HG03159 (cell line): ENCODE data around the gene CRYBG3.
"Not testable (repeated sequence)": the region's sequence is repeated elsewhere in the genome, so short reads cannot be mapped to it uniquely, and the experiment has no call there.

Source experiments
- ATAC-seq: cut with Tn5 transposase; IDR thresholded peaks from one replicate; pipeline ENCODE4 v1.9.1; 2021; ENCODE audit warnings: mild to moderate bottlenecking, moderate library complexity; ENCODE audit not compliant: unreplicated experiment

The CRYBG3 gene

GRCh38 chr3:97895216-97895615 is 73.4 kb downstream of the CRYBG3 start:
- ATAC-seq = peak; percentile 94

- ATAC-seq = no peak
Observed at GRCh38 chr3:97896129-97896528, 74.3 kb downstream of the CRYBG3 start.

- ATAC-seq = no peak
Observed at GRCh38 chr3:97896547-97896946, 74.7 kb downstream of the CRYBG3 start.

- ATAC-seq = no peak
Observed at GRCh38 chr3:97899331-97899730, 77.5 kb downstream of the CRYBG3 start.

GRCh38 chr3:97901313-97902248 is 79.8 kb downstream of the CRYBG3 start:
- no peak for ATAC-seq

GRCh38 chr3:97909830-97910229 is 88.0 kb downstream of the CRYBG3 start:
- ATAC-seq = not testable (repeated sequence)

GRCh38 chr3:97910236-97910831 is 88.5 kb downstream of the CRYBG3 start:
- not testable (repeated sequence) for ATAC-seq

GRCh38 chr3:97910931-97911351 is 89.1 kb downstream of the CRYBG3 start:
- ATAC-seq = no peak

GRCh38 chr3:97911459-97911858 is 89.6 kb downstream of the CRYBG3 start:
- ATAC-seq = no peak

- ATAC-seq = peak; percentile 75
Observed at GRCh38 chr3:97914388-97914787, 92.6 kb downstream of the CRYBG3 start.

GRCh38 chr3:97916576-97916975 is 94.8 kb downstream of the CRYBG3 start:
- ATAC-seq = no peak

GRCh38 chr3:97917813-97918536 is 96.2 kb downstream of the CRYBG3 start:
- ATAC-seq = no peak

- no peak for ATAC-seq
Observed at GRCh38 chr3:97927704-97928103, 105.9 kb downstream of the CRYBG3 start.

GRCh38 chr3:97928986-97929385 is 107.2 kb downstream of the CRYBG3 start:
- no peak for ATAC-seq

GRCh38 chr3:97930018-97930417 is 108.2 kb downstream of the CRYBG3 start:
- no peak for ATAC-seq

- no peak for ATAC-seq
Observed at GRCh38 chr3:97931218-97931617, 109.4 kb downstream of the CRYBG3 start.

GRCh38 chr3:97932387-97932801 is 110.6 kb downstream of the CRYBG3 start:
- no peak for ATAC-seq

GRCh38 chr3:97934980-97935695 is 113.3 kb downstream of the CRYBG3 start:
- no peak for ATAC-seq

- ATAC-seq = no peak
Observed at GRCh38 chr3:97935842-97936241, 114.0 kb downstream of the CRYBG3 start.

GRCh38 chr3:97937205-97937604 is 115.4 kb downstream of the CRYBG3 start:
- ATAC-seq = no peak

GRCh38 chr3:97938444-97938843 is 116.6 kb downstream of the CRYBG3 start:
- no peak for ATAC-seq
